Measurements from ENCODE around the gene TJP3.

Gene TJP3

DNA sequence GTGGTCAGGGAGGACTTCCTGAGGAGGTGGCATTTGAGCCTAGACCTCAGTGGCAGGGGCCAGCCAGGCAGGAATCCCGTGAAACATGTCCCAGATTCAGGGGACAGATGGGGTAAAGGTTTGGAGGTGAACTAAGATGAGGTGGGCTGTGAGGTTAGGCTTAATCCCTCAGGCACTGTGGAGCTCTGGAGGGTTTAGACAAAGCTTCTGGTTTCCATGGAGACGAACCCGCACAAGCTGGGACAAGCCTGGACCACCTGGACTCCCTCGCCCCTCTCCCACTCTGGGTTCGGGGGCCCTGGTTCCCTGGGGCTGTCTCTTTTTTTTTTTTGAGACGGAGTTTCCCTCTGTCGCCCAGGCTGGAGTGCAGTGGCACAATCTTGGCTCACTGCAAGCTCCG, 15.7 kb downstream of the TJP3 start:
- H3K4me1 ChIP-seq (ENCODE audit: insufficient read depth, low read length): peaks cover 7% of the 10 kb centered on the region
- H3K36me3 ChIP-seq (ENCODE audit: insufficient read depth, low read length): no peaks in the 10 kb centered on the region
- H3K9me3 ChIP-seq (ENCODE audit: low read length): no peaks in the 10 kb centered on the region
- H3K27me3 ChIP-seq (ENCODE audit: control insufficient read depth in 1 of 2, insufficient read depth in 2 of 2, low read length in 2 of 2): peaks cover 26 to 40% of the 10 kb centered on the region in 2 donors
- no peak overlapping the region for H3K27ac ChIP-seq (ENCODE audit: low read depth, low read length)
- H3K9ac ChIP-seq (ENCODE audit: low read length): no peak overlapping the region
- no peak overlapping the region for H3K4me3 ChIP-seq (ENCODE audit: low read depth in 1 of 2, low read length in 2 of 2)

DNA sequence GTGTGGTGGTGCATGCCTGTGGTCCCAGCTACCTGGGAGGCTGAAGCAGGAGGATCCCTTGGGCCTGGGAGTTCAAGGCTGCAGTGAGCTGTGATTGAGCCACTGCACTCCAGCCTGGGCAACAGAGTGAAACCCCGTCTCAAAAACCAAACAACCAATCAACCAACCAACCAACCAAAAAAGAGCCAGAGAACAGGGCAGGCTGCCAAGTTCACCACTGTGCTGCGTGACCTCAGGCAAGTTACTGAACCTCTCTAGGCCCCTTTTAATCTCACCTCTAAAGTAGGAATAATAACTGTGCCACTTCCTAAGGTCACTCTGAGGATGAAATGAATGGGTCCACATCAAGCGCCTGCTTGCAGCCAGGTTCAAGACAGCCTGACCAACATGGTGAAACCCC, 16.9 kb downstream of the TJP3 start:
- no peaks in the 10 kb centered on the region for H3K9me3 ChIP-seq (ENCODE audit: low read length)
- peaks cover 21 to 32% of the 10 kb centered on the region in 2 donors for H3K27me3 ChIP-seq (ENCODE audit: control insufficient read depth in 1 of 2, insufficient read depth in 2 of 2, low read length in 2 of 2)
- H3K9ac ChIP-seq (ENCODE audit: low read length): no peak overlapping the region
- peaks cover 7% of the 10 kb centered on the region for H3K4me1 ChIP-seq (ENCODE audit: insufficient read depth, low read length)
- no peak overlapping the region for H3K27ac ChIP-seq (ENCODE audit: low read depth, low read length)
- no peak overlapping the region for H3K4me3 ChIP-seq (ENCODE audit: low read depth in 1 of 2, low read length in 2 of 2)
- H3K36me3 ChIP-seq (ENCODE audit: insufficient read depth, low read length): no peaks in the 10 kb centered on the region

DNA sequence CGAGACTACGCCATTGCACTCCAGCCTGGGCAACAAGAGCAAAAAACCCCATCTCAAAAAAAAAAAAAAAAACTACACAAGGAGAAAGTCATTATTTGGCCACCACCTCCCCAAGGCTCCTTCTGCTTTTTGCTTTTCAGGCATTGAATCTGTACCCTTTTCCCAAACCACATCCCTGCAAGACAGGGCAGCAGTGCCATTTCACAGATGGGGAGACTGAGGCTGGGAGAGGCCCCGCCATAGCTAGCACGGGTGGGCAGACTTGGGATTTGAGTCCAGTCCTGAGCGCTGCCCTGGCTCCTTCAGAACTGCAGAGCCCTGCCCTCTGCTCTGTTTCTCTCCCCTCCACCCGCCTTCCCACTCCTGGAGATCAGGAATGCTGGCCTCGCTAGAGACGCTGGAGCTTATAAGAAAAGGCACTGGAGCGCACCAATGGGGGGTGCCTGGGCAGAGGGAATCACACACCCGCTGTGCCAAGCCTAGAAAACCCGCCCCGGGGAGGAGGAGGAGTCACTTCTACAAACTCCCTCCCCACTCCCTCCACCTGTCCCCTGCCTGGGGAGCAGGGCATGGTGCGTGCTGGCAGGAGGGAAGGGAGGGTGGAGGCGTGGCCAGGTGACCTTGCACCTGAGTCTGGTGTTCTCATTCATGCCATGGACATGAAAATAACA, 17.6 kb downstream of the TJP3 start:
- H3K36me3 ChIP-seq (ENCODE audit: insufficient read depth, low read length): no peaks in the 10 kb centered on the region
- H3K4me3 ChIP-seq (ENCODE audit: low read depth in 1 of 2, low read length in 2 of 2): no peak overlapping the region
- H3K9me3 ChIP-seq (ENCODE audit: low read length): no peaks in the 10 kb centered on the region
- no peak overlapping the region for H3K27ac ChIP-seq (ENCODE audit: low read depth, low read length)
- peaks cover 15 to 25% of the 10 kb centered on the region in 2 donors for H3K27me3 ChIP-seq (ENCODE audit: control insufficient read depth in 1 of 2, insufficient read depth in 2 of 2, low read length in 2 of 2)
- H3K9ac ChIP-seq (ENCODE audit: low read length): no peak overlapping the region
- H3K4me1 ChIP-seq (ENCODE audit: insufficient read depth, low read length): peaks cover 7% of the 10 kb centered on the region

DNA sequence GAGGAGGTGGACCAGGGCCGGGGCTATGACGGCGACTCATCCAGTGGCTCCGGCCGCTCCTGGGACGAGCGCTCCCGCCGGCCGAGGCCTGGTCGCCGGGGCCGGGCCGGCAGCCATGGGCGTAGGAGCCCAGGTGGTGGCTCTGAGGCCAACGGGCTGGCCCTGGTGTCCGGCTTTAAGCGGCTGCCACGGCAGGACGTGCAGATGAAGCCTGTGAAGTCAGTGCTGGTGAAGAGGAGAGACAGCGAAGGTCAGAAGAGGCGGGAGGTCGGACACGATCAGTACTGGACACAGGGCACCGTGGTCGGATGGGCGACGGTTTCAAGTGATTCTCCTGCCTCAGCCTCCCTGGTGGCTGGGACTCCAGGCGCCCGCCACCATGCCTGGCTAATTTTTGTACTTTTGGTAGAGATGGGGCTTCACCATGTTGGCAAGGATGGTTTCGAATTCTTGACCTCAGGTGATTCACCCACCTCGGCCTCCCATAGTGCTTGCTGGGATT, 22.3 kb downstream of the TJP3 start:
- Histone ChIP-seq H3K9ac (ENCODE audit: low read length) (no peak overlapping the region), H3K9me3 (ENCODE audit: low read length) (no peaks in the 10 kb centered on the region), H3K27ac (ENCODE audit: low read depth, low read length) (no peak overlapping the region), H3K4me3 (ENCODE audit: low read depth in 1 of 2, low read length in 2 of 2) (no peak overlapping the region), H3K4me1 (ENCODE audit: insufficient read depth, low read length) (no peaks in the 10 kb centered on the region), H3K36me3 (ENCODE audit: insufficient read depth, low read length) (no peaks in the 10 kb centered on the region), H3K27me3 (ENCODE audit: control insufficient read depth in 1 of 2, insufficient read depth in 2 of 2, low read length in 2 of 2) (no peaks in the 10 kb centered on the region)

DNA sequence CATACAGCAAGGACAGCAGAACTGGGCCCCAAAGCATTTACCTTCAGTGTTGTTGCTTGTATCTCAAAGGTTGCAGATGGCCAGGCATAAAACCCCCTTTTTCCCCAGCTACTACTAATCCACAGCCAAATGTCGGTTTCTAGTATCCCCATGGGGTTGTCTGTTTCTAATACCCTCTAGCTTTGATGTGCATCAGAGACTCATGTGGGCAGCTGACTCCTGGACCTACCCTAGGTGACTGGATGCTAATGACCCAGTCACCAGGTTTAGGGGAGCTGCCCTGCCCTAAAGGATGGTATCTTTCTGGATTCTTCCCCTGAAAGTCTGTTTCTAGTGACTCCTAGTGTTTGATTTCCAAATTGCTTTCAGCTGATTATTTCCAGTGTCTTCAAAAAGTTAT, 23.9 kb downstream of the TJP3 start:
- Histone ChIP-seq H3K9ac (ENCODE audit: low read length) (no peak overlapping the region), H3K9me3 (ENCODE audit: low read length) (no peaks in the 10 kb centered on the region), H3K27me3 (ENCODE audit: control insufficient read depth in 1 of 2, insufficient read depth in 2 of 2, low read length in 2 of 2) (no peaks in the 10 kb centered on the region), H3K4me3 (ENCODE audit: low read depth in 1 of 2, low read length in 2 of 2) (no peak overlapping the region), H3K4me1 (ENCODE audit: insufficient read depth, low read length) (no peaks in the 10 kb centered on the region), H3K36me3 (ENCODE audit: insufficient read depth, low read length) (no peaks in the 10 kb centered on the region), H3K27ac (ENCODE audit: low read depth, low read length) (no peak overlapping the region)

DNA sequence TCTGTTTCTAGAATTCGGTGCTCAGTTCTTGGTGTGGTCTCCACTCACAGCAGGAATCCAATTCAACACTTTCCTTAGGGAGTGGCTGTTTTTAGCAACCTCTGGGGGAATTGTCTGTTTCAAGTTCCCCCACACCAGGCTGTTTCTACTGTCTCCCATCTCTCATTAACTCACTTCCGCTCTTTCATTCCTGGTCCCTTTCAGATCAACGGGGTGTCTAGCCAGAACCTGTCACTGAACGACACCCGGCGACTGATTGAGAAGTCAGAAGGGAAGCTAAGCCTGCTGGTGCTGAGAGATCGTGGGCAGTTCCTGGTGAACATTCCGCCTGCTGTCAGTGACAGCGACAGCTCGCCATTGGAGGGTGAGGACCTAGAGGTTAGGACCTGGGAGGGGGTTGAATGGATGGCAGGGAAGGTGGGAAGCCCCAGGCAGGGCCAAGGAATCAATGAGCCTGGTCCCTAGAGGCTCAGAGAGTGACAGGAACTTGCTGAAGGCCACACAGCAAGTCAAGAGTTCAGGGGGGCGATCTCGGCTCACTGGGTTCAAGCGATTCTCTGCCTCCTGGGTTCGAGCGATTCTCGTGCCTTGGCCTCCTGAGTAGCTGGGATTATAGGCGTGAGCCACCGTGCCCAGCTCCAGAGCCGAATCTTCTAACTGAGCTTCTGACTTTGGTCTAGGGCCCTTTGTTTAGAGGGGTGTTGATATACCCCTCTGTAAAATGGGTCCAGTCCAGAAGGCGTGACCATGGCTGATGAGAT, 25.5 kb downstream of the TJP3 start:
- Histone ChIP-seq H3K27ac (ENCODE audit: low read depth, low read length) (no peak overlapping the region), H3K27me3 (ENCODE audit: control insufficient read depth in 1 of 2, insufficient read depth in 2 of 2, low read length in 2 of 2) (no peaks in the 10 kb centered on the region), H3K4me1 (ENCODE audit: insufficient read depth, low read length) (no peaks in the 10 kb centered on the region), H3K9me3 (ENCODE audit: low read length) (no peaks in the 10 kb centered on the region), H3K4me3 (ENCODE audit: low read depth in 1 of 2, low read length in 2 of 2) (no peak overlapping the region), H3K36me3 (ENCODE audit: insufficient read depth, low read length) (no peaks in the 10 kb centered on the region), H3K9ac (ENCODE audit: low read length) (no peak overlapping the region)

DNA sequence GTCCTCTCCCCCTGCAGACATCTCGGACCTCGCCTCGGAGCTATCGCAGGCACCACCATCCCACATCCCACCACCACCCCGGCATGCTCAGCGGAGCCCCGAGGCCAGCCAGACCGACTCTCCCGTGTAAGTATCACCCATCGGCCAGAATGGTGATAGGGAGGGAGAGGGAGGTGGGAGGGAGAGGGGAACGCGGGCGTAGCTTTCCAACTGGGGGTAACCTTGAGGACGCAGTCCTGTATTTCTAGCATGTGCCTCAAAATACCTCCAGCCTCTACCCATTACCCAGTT, 26.1 kb downstream of the TJP3 start:
- H3K27me3 ChIP-seq (ENCODE audit: control insufficient read depth in 1 of 2, insufficient read depth in 2 of 2, low read length in 2 of 2): no peaks in the 10 kb centered on the region
- no peak overlapping the region for H3K9ac ChIP-seq (ENCODE audit: low read length)
- H3K9me3 ChIP-seq (ENCODE audit: low read length): no peaks in the 10 kb centered on the region
- H3K4me3 ChIP-seq (ENCODE audit: low read depth in 1 of 2, low read length in 2 of 2): no peak overlapping the region
- no peaks in the 10 kb centered on the region for H3K36me3 ChIP-seq (ENCODE audit: insufficient read depth, low read length)
- H3K27ac ChIP-seq (ENCODE audit: low read depth, low read length): no peak overlapping the region
- H3K4me1 ChIP-seq (ENCODE audit: insufficient read depth, low read length): no peaks in the 10 kb centered on the region

DNA sequence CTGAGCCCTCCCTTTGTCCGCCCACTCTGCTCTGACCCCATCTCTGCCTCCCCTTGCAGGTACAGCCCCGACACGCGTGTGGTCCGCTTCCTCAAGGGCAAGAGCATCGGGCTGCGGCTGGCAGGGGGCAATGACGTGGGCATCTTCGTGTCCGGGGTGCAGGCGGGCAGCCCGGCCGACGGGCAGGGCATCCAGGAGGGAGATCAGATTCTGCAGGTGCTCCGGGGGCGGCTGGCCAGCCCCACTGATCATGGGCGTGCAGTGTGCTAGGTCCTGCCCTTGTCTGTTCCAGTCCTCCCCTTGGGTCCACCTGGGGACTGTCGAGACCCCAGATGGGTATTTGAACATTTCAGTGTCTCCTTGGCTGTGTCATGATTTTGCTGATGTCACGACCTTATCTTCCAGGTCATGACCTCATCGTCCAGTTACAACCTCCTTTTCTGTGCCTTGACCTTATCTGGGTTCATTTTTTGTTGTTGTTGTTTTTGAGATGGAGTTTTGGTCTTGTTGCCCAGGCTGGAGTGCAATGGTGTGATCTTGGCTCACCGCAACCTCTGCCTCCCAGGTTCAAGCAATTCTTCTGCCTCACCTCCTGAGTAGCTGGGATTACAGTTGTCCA, 28.0 kb downstream of the TJP3 start:
- Histone ChIP-seq H3K36me3 (ENCODE audit: insufficient read depth, low read length) (no peaks in the 10 kb centered on the region), H3K4me1 (ENCODE audit: insufficient read depth, low read length) (no peaks in the 10 kb centered on the region), H3K9me3 (ENCODE audit: low read length) (no peaks in the 10 kb centered on the region), H3K9ac (ENCODE audit: low read length) (no peak overlapping the region), H3K27ac (ENCODE audit: low read depth, low read length) (no peak overlapping the region), H3K4me3 (ENCODE audit: low read depth in 1 of 2, low read length in 2 of 2) (no peak overlapping the region), H3K27me3 (ENCODE audit: control insufficient read depth in 1 of 2, insufficient read depth in 2 of 2, low read length in 2 of 2) (no peaks in the 10 kb centered on the region)

DNA sequence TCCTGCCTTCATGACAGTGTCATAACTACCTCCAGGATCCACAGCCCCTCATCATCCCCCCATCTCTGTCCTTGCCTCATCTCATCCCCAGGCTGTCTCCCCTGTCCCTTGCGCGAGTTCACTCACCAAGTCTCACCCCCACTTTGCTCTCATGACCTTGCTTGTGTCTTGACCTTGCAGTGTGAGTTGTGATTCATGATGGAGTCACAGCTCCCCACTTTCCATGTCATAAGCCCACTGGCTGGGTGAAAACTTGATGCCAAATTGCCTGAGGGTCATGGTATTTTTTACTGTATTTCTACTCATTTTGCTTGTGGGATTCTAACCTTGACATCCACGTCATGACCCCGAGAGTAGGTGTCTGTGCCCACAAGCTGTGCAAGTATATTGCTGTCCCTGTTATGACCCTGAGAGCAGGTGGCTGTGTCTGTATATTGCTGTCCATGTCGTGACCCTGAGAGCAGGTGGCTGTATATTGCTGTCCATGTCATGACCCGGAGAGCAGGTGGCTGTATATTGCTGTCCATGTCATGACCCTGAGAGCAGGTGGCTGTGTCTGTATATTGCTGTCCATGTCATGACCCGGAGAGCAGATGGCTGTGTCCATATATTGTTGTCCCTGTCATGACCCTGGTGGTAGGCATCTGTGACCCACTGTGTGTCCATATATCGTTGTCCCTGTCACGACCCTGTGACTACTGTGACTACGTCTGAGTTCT, 29.5 kb downstream of the TJP3 start:
- no peak overlapping the region for H3K4me3 ChIP-seq (ENCODE audit: low read depth in 1 of 2, low read length in 2 of 2)
- H3K36me3 ChIP-seq (ENCODE audit: insufficient read depth, low read length): no peaks in the 10 kb centered on the region
- no peaks in the 10 kb centered on the region for H3K27me3 ChIP-seq (ENCODE audit: control insufficient read depth in 1 of 2, insufficient read depth in 2 of 2, low read length in 2 of 2)
- H3K9ac ChIP-seq (ENCODE audit: low read length): no peak overlapping the region
- H3K4me1 ChIP-seq (ENCODE audit: insufficient read depth, low read length): no peaks in the 10 kb centered on the region
- no peak overlapping the region for H3K27ac ChIP-seq (ENCODE audit: low read depth, low read length)
- H3K9me3 ChIP-seq (ENCODE audit: low read length): no peaks in the 10 kb centered on the region

DNA sequence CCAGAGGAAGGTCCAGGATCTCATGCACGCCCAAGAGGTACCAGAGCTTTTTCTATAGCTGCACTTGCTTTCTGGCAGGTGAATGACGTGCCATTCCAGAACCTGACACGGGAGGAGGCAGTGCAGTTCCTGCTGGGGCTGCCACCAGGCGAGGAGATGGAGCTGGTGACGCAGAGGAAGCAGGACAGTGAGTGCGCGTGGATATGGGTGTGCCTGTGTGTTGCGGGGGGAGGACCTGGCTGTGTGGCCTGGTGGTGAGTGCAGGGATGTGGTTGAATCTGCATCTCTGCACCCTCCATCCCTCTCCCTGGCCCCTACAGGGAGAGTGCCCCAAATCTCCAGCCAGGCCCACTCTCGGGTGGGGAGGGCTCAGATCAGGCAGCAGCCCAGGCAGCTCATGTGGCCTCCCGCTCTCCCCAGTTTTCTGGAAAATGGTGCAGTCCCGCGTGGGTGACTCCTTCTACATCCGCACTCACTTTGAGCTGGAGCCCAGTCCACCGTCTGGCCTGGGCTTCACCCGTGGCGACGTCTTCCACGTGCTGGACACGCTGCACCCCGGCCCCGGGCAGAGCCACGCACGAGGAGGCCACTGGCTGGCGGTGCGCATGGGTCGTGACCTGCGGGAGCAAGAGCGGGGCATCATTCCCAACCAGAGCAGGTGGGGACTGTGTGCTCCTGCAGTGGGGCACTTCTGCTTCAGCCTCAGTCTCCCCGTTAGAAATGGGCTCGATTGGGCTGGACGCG, 30.5 kb downstream of the TJP3 start:
- Histone ChIP-seq H3K27me3 (ENCODE audit: control insufficient read depth in 1 of 2, insufficient read depth in 2 of 2, low read length in 2 of 2) (no peaks in the 10 kb centered on the region), H3K4me3 (ENCODE audit: low read depth in 1 of 2, low read length in 2 of 2) (no peak overlapping the region), H3K9me3 (ENCODE audit: low read length) (no peaks in the 10 kb centered on the region), H3K27ac (ENCODE audit: low read depth, low read length) (no peak overlapping the region), H3K36me3 (ENCODE audit: insufficient read depth, low read length) (no peaks in the 10 kb centered on the region), H3K4me1 (ENCODE audit: insufficient read depth, low read length) (no peaks in the 10 kb centered on the region), H3K9ac (ENCODE audit: low read length) (no peak overlapping the region)

DNA sequence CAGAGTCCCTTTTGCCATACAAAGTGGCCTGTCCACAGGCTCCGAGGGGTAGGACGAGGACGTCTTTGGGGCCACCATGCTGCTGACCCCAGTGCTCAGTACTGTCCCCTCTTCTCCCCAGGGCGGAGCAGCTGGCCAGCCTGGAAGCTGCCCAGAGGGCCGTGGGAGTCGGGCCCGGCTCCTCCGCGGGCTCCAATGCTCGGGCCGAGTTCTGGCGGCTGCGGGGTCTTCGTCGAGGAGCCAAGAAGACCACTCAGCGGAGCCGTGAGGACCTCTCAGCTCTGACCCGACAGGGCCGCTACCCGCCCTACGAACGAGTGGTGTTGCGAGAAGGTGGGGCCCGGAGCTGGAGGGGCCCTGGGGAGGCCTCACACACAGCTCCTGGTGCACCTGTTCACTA, 32.2 kb downstream of the TJP3 start:
- Histone ChIP-seq H3K9me3 (ENCODE audit: low read length) (no peaks in the 10 kb centered on the region), H3K4me3 (ENCODE audit: low read depth in 1 of 2, low read length in 2 of 2) (no peak overlapping the region), H3K9ac (ENCODE audit: low read length) (no peak overlapping the region), H3K27ac (ENCODE audit: low read depth, low read length) (no peak overlapping the region), H3K27me3 (ENCODE audit: control insufficient read depth in 1 of 2, insufficient read depth in 2 of 2, low read length in 2 of 2) (peaks cover 0 to 2% of the 10 kb centered on the region in 2 donors), H3K36me3 (ENCODE audit: insufficient read depth, low read length) (no peaks in the 10 kb centered on the region), H3K4me1 (ENCODE audit: insufficient read depth, low read length) (no peaks in the 10 kb centered on the region)
